ENCODE data around the gene HAT1.
A peak's percentile ranks its signal among the peaks of the same experiment; 100 is the strongest.
"Not testable (repeated sequence)": the region's sequence is repeated elsewhere in the genome, so short reads cannot be mapped to it uniquely, and the experiment has no call there.

The HAT1 gene, protein sequence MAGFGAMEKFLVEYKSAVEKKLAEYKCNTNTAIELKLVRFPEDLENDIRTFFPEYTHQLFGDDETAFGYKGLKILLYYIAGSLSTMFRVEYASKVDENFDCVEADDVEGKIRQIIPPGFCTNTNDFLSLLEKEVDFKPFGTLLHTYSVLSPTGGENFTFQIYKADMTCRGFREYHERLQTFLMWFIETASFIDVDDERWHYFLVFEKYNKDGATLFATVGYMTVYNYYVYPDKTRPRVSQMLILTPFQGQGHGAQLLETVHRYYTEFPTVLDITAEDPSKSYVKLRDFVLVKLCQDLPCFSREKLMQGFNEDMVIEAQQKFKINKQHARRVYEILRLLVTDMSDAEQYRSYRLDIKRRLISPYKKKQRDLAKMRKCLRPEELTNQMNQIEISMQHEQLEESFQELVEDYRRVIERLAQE

GRCh38 chr2:171922230-171923022 lies at the start of gene HAT1:
Gene HAT1 (plus strand): TSS chr2:171922461. CDS start chr2:171922501, 40 bp downstream.
- DNase-seq, result peak; percentile 96

GRCh38 chr2:171874517-171874916 lies 47.7 kb upstream of the HAT1 start:
- DNase-seq, result no peak

GRCh38 chr2:171874963-171875362 lies 47.3 kb upstream of the HAT1 start:
- no peak for DNase-seq

DNA sequence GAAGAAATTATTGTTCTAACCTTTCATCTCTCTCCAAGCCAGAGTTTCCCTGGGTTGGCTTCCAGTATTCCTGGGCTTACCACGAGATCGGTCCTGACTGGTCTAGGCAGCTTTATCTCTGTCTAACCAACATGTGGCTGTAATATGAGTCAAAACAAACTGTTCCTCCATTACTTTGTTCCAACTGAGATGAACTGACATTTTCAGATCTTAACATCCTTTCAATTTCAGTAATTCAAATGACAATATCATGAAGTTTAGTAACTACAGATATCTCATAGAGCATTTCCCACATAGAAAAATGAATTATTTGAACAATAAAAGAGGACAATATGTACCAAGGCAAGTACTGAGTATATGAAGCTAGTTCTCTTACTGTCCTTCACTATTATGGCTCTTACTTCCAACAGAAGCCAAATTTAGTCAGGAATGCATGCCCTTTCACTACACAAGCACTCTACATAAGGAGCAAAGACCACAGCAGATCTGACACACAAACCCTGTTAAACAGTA lies 43.7 kb upstream of the HAT1 start:
- no peak for DNase-seq

- DNase-seq, result no peak
Observed at GRCh38 chr2:171879865-171880264, 42.4 kb upstream of the HAT1 start.

- DNase-seq, result no peak
Observed at GRCh38 chr2:171880774-171881173, 41.5 kb upstream of the HAT1 start.

- no peak for DNase-seq
Observed at GRCh38 chr2:171882089-171882769, 40.0 kb upstream of the HAT1 start.

DNA sequence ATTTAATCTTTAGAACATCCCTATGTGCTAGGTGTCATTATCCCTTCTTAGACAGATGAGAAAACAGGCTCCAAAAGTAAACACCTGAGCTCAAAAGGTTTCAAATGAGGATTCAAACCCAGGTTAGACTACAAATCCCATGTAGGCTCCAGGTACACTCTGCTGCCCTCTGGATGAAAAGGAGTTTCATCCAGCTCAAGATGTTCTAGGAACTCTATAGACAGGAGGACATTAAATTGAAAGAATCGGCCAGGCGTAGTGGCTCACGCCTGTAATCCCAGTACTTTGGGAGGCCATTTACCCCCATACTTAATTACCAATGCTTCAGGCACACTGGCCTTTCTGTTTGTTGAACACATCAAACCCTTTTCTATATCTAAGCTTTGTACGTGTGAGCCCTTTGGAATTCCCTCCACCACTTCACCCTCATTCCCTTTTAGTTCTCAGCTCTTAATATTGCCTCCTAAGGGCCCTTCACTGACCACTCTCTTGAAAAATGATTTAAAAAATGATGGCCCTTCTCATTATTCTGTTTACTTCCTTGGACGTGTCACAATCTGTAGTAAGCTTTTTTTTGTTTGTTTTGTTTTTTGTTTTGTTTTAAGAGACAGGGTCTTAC lies 38.9 kb upstream of the HAT1 start:
- no peak for DNase-seq

DNA sequence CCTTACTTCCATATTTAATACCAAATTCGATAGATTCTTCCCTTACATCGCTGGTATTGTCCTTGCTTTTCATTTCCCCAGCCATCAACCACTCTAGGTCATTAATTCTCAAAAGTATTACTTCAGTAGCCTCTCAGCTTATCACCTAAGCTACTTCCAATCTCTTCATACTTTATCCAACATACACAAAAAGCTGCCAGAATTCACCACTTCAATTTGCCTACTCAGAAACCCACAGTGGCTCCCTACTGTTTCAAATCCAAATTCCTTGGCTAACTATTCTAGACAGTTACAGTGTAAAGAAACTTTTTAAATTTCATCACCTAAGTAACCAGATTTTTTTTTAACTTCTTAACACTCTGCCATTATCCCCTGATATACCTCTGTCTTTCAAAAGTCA lies 32.9 kb upstream of the HAT1 start:
- DNase-seq, result no peak

GRCh38 chr2:171889808-171890207 lies 32.5 kb upstream of the HAT1 start:
- no peak for DNase-seq

GRCh38 chr2:171893196-171893823 lies 29.0 kb upstream of the HAT1 start:
- peak; percentile 54 for DNase-seq

- peak; percentile 76 for DNase-seq
Observed at GRCh38 chr2:171893824-171894611, 28.2 kb upstream of the HAT1 start, which contains the start of gene SLC25A12. Gene SLC25A12 (minus strand): TSS chr2:171894244. CDS start chr2:171894214, 30 bp downstream.

- no peak for DNase-seq
Observed at GRCh38 chr2:171894612-171894947, 27.7 kb upstream of the HAT1 start.

DNA sequence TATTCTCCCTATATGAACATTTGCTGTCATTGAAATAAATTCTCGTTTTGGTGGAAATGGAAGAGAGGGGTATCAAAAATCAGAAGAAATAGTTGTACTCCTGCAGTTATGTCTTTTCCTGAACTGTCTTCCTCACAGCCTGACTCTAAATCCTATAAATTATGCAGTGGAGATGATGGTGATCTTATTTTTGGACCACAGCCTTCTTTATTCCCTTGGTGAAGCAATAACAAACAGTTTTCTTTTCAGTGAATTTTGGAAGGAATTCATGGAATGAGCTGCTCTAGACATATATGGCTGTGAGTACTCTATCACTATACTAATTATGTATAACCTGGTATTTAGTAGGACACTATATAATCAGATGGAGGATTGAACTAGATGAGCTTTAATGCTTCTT lies 26.5 kb upstream of the HAT1 start:
- no peak for DNase-seq

DNA sequence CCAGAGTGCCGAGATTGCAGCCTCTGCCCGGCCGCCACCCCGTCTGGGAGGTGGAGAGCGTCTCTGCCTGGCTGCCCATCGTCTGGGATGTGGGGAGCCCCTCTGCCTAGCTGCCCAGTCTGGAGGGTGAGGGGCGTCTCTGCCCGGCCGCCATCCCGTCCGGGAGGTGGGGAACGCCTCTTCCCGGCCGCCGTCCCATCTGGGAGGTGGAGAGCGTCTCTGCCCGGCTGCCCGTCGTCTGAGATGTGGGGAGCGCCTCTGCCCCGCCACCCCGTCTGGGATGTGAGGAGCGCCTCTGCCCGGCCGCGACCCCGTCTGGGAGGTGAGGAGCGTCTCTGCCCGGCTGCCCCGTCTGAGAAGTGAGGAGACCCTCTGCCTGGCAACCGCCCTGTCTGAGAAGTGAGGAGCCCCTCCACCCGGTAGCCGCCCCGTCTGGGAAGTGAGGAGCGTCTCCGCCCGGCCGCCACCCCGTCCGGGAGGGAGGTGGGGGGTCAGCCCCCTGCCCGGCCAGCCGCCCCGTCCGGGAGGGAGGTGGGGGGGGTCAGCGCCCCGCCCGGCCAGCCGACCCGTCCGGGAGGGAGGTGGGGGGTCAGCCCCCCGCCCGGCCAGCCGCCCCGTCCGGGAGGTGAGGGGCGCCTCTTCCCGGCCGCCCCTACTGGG lies 22.5 kb upstream of the HAT1 start:
- DNase-seq, result not testable (repeated sequence)

DNA sequence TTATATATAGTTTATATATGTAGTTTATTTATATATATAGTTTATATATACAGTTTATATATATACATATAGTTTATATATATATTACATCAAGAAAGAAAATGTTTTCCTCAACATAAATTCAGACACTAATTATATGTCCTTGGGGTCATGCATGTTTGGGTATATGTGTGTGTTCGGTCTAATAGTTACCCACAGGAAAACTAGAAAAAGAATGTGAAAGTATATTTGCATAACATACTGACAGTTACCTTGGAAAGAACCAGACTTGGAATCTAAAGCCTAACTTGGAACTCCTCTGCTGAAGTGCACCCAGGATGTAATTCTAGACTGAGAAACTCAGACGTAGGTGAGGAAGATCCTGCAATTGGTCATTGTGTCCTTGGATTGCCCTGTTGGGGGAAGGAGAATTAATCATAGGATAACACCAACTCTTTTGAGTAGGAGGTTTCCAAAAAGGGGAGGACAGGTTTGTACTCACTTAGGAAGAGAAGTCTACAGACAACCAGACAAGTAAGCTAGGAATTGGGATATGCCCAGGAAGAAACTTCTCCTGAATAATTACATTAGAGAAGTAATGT lies 19.3 kb upstream of the HAT1 start:
- no peak for DNase-seq

DNA sequence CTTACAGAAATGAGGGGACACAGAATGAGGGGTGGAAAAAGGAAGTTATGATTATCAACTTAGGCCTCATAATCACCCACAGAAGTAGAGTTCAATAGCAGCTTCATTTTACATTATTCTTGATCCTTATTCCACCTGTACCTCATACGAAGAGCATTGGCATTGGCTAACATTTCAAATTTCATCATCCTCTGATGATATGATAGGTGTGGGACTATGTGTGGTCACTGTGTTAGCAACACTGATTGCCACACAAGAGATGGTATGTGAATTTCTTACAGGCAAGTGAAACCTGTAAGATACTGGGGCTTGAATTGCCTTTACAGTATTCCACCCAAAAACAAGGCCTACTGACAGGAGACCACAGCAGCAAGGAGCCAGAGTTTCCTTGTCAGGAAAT lies 14.0 kb upstream of the HAT1 start:
- DNase-seq, result no peak

- DNase-seq, result no peak
Observed at GRCh38 chr2:171909266-171909665, 13.0 kb upstream of the HAT1 start.

DNA sequence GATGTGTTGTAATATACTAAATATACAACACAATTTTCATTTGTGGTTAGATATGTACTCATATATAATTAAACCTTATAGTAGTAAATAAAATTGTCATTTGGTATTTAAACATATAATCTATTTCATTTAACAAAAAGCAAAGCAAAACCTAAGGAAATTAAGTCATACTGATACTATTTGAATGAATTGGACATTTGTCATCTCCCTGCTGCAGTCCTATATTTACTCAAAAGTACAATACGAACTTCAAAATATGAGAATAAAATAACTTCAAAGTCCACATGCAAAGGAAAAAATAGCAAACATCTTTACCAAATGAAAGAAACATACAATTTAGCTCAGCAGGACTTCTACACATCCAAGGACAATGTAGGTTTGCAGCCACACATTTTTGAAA lies 11.8 kb upstream of the HAT1 start:
- no peak for DNase-seq

- no peak for DNase-seq
Observed at GRCh38 chr2:171913517-171913916, 8.7 kb upstream of the HAT1 start.

DNA sequence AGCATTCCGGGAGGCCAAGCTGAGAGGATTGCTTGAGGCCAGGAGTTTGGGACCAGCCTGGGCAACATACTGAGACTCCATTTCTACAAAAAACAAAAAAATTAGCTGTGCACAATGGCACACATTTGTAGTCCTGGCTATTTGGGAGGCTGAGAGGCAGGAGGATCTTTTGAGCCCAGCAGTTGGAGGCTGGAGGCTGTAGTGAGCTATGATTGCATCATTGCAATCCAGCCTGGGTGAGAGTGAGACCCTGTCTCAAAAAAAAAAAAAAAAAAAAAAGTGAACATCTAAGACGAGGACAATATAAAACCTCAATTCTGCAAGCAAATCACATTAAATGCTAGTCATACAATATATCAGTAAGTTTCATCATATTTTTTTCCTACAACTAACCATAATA lies 2.8 kb upstream of the HAT1 start:
- no peak for DNase-seq

Data from MV-4-11 (cell line).